GM18520 (cell line): ENCODE results near the gene SPHK1.

Source experiments
- ATAC-seq: cut with Tn5 transposase; IDR thresholded peaks from one replicate; pipeline ENCODE4 v1.9.1; 2021; ENCODE audit not compliant: unreplicated experiment

Gene SPHK1

DNA sequence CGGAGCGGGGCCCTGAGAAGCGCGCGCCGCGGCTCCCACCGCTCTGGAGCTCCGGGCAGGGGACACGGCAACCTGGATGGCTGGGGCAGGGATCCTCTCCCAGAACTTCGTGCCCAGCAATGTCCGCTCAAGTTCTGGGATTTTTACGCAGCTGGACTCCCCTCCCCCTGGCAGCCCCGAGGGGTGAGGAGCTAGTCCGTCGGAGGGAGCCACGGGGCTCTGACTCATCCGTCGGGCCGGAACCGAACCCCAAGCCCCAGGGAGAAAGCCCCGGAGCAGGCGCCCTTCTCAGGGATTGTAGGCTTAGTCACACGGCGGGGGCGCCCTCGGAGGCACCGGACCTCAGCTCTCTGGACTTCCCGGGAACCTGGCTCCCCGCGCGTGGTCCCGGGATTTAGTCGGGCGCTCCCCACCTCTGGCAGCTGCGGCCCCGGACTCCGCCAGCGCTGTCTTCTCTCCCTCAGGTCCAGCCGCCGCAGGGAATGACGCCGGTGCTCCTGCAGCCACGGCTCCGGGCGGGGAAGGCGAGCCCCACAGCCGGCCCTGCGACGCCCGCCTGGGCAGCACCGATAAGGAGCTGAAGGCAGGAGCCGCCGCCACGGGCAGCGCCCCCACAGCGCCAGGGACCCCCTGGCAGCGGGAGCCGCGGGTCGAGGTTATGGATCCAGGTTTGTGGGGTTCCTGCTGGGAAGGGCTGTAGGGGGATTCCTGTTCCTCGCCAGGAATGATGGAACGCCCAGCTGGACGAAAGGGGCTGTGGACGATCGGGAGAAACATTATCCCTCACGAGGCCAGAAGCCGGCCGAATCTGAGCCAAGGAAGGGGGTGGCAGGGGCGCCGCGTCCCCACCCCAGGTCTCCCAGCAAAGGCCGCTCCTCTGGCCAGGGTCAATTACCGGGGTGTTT is 830 bp downstream of the SPHK1 start:
- no peak for ATAC-seq

DNA sequence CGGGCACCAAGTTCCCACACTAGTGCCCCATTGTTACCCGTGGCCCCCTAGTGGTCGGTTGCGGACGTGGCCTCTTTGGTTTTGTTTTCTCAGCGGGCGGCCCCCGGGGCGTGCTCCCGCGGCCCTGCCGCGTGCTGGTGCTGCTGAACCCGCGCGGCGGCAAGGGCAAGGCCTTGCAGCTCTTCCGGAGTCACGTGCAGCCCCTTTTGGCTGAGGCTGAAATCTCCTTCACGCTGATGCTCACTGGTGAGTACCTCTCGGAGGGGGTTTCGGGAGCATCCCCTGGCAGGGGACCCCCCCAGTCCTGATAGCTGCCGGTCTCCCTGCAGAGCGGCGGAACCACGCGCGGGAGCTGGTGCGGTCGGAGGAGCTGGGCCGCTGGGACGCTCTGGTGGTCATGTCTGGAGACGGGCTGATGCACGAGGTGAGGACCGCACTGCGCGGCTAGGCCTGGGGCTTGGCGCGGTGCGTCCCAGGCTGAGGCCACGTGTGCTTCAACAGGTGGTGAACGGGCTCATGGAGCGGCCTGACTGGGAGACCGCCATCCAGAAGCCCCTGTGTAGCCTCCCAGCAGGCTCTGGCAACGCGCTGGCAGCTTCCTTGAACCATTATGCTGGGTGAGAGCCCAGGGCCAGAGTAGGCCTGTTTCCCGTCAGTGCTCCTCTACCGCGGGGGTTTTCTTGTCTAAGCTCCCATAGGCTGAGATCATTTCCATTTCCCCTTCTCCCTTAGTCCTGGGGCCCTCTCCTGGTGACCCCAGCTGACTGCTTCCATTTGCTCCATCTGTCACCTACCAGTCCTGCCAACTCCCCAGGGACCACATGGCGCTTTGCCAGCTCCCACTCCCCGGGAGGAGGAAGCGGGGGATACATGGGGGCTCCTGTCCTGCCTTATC is 1.7 kb downstream of the SPHK1 start:
- ATAC-seq: no peak

DNA sequence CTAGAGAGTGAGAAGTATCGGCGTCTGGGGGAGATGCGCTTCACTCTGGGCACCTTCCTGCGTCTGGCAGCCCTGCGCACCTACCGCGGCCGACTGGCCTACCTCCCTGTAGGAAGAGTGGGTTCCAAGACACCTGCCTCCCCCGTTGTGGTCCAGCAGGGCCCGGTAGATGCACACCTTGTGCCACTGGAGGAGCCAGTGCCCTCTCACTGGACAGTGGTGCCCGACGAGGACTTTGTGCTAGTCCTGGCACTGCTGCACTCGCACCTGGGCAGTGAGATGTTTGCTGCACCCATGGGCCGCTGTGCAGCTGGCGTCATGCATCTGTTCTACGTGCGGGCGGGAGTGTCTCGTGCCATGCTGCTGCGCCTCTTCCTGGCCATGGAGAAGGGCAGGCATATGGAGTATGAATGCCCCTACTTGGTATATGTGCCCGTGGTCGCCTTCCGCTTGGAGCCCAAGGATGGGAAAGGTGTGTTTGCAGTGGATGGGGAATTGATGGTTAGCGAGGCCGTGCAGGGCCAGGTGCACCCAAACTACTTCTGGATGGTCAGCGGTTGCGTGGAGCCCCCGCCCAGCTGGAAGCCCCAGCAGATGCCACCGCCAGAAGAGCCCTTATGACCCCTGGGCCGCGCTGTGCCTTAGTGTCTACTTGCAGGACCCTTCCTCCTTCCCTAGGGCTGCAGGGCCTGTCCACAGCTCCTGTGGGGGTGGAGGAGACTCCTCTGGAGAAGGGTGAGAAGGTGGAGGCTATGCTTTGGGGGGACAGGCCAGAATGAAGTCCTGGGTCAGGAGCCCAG is 2.8 kb downstream of the SPHK1 start:
- no peak for ATAC-seq

GRCh38 chr17:76388966-76389888 is 4.8 kb downstream of the SPHK1 start:
- ATAC-seq: no peak

GRCh38 chr17:76390003-76390421 is 5.6 kb downstream of the SPHK1 start:
- ATAC-seq: no peak

- no peak for ATAC-seq
These were observed 6.8 kb downstream of the SPHK1 start for GRCh38 chr17:76391200-76391715.

DNA sequence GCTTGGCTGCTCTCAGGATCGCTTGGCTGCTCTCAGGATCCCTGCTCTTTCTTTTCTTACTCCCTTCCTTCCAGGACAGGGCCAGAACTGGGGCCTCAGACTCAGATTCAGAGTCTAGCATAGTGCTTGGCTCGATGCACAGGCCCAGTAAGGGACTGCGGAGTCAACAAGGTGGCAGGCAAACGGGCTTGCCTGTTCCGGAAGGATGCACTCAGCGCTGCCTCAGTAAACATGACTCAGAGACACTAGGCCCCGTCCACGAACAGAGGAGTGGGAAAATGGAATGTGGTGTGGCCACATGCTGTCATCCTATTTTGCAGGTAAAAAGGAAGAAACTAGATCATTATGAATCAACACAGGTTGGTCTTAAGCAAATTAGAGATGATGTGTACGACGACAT is 9.8 kb downstream of the SPHK1 start:
- no peak for ATAC-seq

- ATAC-seq: no peak
These were observed 11.6 kb downstream of the SPHK1 start for GRCh38 chr17:76395980-76396379.

- no peak for ATAC-seq
These were observed 12.8 kb downstream of the SPHK1 start for GRCh38 chr17:76397184-76397583.

DNA sequence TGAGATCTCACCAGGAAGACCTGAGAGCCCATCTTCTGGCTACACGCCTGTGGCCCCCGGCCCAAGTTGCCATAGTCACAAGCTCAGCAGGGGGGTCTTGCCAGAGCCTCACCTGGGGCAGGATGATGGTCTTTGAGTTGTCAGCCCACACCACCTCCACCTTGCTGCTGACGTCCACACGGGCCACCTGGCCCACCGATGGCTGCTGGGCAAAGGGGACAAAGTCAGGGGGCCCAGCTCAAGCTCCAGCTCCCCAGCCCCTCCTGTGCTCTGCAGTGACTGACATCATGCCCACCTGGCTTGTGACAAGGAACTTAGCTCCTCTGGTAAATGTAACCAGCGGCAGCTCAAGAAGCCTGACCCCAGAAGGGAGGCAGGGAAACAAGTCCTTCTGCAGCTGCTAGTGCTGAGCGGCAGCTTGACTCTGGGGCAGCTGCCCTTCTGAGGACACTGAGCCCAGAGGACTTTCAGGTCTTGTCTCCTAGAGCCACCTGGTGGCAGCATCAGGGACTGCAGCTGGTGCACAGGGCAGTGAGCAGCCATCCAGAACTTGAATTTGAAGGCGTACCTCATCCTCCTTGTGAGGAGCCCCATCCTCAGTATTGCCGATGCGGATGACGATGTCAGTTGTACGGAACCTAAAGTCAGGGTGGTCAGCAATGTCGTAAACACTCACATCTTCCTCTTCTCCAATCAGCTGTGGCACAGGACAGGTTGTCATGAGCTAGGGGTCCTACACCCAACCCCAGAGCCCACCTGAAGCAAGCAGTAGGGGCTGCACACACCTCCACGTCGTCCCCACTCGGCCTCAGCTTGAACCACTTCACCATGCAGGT is 13.5 kb downstream of the SPHK1 start:
- ATAC-seq: no peak

DNA sequence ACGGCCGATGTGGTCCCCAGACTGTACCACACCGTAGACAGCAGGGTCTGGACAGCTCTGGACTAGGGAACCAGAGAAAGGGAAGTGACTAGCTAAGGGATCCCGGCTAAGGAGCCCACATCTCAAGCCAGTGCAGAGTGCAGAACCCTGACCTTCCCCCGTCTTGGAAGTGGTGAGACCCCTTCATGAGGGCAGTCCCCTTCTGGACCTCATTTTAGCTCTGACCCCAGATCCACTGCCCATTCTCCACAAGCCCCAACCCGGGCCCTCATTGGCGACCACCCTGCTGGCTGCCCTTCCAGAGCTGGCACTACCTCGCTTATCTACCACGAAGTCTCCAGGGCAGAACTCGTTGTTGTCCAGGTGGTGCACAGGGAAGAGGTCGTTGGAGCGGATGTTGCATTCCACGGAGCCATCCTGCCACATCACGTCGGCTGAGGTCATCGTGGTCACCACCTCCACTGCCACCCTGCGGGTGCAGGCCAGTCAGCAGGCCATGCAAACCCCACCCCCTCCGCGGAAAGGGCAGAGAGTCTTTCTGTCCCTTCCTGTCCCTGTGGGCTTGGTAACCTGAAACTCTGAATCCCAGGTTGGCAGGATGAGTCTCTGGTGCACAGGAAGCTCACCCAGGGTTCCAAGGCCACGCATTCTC is 14.2 kb downstream of the SPHK1 start:
- ATAC-seq: no peak

GRCh38 chr17:76399175-76400172 is 15.1 kb downstream of the SPHK1 start:
- no peak for ATAC-seq

- no peak for ATAC-seq
These were observed 18.3 kb downstream of the SPHK1 start for GRCh38 chr17:76402711-76403110.

- ATAC-seq: no peak
These were observed 19.8 kb downstream of the SPHK1 start for GRCh38 chr17:76404256-76404655.

GRCh38 chr17:76404976-76405563 is 20.7 kb downstream of the SPHK1 start:
- ATAC-seq: no peak

- no peak for ATAC-seq
These were observed 21.2 kb downstream of the SPHK1 start for GRCh38 chr17:76405607-76405966.
